GM21737 (cell line): ENCODE data around the gene OBI1.

Experiments
- ATAC-seq: cut with Tn5 transposase; IDR thresholded peaks from one replicate; pipeline ENCODE4 v1.9.1; 2021; ENCODE audit warnings: mild to moderate bottlenecking, moderate library complexity; ENCODE audit not compliant: unreplicated experiment

The OBI1 gene

GRCh38 chr13:78592584-78592983 lies 66.4 kb downstream of the OBI1 start:
- ATAC-seq, result no peak

DNA sequence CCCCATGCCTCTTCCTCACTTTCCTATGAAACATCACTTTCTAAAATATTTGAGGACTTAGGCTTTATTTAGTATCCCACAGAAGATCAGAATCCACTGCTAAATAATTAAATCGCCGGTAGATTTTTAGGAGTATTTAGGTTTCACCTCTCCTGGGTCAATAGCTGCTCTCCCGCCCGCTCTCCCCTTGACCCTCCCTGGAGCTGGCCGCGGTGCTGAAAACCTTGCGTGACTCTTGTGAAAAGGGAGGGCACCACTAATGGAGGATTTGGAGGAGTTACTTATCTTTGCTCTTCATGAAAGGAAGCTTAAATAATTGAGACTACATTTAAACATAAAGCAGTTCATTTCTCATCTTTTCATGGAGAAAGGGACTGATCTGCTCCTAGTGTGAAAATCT lies 69.7 kb downstream of the OBI1 start:
- ATAC-seq, result no peak

DNA sequence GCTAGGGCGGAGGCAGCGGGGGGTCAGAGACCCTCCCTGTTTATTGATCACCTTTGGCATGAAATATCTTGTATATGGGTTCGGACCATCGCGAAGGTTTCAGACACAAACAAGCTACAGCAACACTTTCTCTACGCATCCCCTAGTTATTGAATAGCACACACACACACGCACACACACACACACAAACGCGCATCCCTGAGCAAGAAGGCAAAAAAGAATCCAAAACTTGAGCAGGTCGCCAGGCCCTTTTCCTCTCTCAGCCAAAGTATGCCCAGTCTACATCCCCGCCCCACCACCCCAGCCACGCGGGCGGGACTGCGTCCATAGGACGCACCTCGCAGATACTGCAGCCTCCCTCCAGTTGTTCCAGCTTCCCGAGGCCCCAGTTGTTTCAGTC lies 71.6 kb downstream of the OBI1 start:
- no peak for ATAC-seq

DNA sequence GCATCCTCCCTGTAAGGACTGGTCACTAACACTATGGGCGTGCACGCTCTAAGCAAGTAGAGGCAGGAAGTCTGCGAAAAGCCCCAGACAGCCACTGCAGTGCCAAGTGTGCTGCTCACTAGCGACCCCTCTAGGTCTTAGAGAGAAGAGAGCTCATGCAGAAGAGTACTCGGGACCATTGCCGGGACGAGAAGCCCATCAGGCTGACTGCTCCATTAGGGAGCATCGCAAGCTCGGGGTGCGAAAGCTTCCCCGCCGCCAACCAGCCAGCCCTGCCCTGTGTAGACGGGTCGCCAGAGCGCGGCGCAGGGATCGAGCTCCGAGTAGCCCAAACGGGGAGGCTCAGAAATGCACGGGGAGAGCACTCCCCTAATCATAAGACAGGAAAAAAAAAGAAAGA lies 72.2 kb downstream of the OBI1 start:
- ATAC-seq, result no peak

- no peak for ATAC-seq
These were observed 82.7 kb downstream of the OBI1 start for GRCh38 chr13:78576261-78576660.

DNA sequence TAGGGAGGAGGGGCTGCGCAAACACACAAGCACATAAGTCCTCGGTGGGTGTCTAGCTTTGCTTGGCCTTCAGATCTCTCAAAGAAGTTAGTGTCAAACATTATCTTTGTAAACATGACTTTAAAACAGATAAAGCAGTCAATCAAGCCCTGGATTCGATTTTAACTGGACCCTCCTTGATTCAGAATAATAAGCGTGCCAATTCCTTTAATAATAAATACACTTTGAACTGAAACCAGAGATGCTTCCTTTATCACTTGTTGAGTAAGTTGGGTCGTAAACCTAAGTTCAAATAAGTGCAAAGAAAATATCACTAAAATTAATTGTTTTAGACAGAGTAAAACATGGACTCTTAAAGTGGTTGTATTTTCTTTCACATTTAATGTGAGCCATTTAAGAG lies 86.5 kb downstream of the OBI1 start:
- no peak for ATAC-seq

- no peak for ATAC-seq
These were observed 89.9 kb downstream of the OBI1 start for GRCh38 chr13:78569029-78569428.

- ATAC-seq, result no peak
These were observed 92.3 kb downstream of the OBI1 start for GRCh38 chr13:78566631-78567030.
